ENCODE results near the gene MAP4K5.

DNA sequence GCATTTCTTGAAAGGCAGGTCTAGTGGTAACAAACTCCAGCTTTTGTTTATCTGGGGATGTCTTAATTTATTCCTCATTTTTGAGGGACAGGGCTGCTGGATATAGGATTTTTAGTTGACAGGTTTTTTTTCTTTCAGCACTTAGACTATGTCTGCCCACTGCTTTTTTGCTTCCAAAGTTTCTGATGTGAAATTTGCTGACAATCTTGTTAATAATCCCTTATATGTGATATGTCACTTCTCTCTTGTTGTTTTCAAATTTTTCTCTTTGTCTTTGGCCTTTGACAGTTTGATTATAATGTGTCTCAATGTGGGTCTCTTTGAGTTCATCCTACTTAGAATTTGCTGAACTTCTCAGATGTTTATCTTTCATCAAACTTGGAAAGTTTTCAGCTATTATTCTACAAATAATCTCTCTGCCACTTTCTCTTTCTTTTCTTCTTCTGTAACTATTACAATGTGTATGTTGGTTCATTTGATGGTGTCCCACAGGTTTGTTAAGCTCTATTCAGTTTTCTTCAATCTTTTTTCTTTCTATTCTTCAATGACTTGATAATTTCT lies 37.4 kb upstream of the MAP4K5 start:
- no peak for TF ChIP-seq POLR2A (IDR thresholded peaks at IDR 0.05)
- TF ChIP-seq, protein P1, sequence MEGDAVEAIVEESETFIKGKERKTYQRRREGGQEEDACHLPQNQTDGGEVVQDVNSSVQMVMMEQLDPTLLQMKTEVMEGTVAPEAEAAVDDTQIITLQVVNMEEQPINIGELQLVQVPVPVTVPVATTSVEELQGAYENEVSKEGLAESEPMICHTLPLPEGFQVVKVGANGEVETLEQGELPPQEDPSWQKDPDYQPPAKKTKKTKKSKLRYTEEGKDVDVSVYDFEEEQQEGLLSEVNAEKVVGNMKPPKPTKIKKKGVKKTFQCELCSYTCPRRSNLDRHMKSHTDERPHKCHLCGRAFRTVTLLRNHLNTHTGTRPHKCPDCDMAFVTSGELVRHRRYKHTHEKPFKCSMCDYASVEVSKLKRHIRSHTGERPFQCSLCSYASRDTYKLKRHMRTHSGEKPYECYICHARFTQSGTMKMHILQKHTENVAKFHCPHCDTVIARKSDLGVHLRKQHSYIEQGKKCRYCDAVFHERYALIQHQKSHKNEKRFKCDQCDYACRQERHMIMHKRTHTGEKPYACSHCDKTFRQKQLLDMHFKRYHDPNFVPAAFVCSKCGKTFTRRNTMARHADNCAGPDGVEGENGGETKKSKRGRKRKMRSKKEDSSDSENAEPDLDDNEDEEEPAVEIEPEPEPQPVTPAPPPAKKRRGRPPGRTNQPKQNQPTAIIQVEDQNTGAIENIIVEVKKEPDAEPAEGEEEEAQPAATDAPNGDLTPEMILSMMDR (IDR thresholded peaks at IDR 0.05) = no peak
